GOT3 (cell line): ENCODE measurements around the gene DAPL1.

ENCODE experiments used
- DNase-seq: peaks from one replicate; lab custom pipeline; 2025; ENCODE audit warnings: mixed read lengths; lab: John Stamatoyannopoulos, UW

Gene DAPL1, protein sequence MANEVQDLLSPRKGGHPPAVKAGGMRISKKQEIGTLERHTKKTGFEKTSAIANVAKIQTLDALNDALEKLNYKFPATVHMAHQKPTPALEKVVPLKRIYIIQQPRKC

DNA sequence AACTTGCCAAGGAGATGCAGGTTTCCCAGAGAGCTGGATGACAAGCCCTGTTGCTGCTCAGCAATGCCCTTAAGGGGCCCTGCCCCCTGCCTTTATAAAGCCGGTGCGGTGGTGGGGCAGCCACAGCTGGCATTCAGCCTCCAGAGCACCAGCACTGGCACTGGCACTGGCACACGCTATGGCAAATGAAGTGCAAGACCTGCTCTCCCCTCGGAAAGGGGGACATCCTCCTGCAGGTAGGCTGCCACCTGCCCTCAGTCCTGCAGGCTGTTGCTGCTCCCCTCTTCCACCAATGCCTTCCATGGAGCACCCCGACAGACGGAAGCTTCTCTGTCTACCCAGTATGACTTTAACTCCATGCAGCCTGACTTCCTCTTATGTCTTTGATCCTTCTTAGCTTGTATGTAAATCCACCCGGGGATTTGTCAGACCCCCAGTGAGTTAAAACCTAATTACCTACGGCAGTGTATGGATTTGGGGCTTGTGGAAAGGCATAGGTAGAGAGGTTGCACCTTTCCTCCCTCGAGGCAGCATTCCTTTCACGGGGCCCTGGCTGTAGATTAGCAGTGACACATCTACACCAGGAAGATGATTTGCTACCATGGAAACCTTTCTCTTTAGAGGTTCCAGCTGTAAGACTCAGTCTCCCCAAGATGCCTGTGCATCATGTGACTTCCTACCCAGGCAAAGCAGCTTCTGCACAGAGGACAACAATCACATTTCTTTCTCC, at the start of gene DAPL1:
TSS of gene DAPL1 (plus strand) at position 123 of the 730 bp plus-strand sequence. CDS start at position 179, 56 bp downstream.
- DNase-seq: no peak

DNA sequence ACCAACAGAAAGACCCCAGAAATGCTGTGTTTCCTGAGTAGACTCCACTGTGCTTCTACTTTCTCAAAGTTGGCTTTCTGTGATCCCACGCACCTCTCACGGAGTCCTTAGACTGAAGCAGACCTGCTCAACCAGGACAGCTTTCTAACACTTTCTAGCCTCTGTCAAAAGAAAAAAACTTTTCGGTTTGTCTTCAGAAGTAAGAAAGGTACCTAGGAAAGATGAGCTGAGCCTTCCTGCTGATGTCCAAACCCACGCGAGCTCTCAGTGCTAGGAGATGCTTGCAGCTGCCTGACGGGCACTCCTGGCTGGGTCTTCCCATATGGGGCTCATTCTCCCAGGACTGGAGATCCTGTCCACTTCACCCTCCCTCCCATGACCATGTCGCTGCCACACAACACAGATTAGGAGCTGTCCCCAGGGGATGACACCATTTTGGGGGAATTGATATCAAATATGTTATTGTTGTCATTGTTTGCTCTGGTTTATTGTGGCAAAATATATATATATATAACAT, 49.2 kb upstream of the DAPL1 start:
- no peak for DNase-seq

DNA sequence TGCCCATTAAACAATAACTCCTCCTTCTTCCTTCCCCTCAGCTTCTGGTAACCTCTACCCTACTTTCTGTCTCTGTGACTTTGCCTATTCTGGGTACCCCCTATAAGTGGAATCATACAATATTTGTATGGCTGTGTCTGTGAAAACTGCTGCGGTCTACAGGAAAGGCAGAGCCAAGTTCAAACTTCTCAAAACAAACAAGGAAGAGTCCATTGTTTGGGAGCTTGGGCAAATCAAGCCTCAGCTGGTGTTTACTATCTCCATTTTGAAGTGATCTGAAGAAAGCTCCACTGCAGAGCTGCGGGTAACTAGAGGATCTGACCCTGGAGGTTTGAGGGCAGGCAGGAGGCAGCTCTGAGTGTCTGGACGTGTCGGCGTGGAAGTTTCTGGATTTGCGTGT, 48.6 kb upstream of the DAPL1 start:
- no peak for DNase-seq

DNA sequence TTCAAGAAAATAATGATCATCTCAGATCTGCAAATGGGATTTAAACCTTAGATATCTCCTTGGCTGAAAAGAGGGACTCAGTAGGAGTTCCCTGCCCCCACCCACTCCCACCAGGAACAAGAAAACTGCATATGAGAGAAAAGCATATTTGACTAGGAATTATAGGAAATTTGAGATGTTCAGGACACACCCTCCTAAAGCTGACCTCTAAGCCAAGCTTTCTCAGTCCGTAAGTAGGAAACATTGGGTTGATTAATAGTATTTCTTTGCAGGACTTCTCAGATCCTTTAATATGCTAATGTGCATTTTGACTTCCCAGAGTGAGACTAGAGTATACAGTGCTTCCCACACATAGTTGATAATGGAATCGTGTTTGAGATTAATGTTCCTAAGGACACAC, 47.8 kb upstream of the DAPL1 start:
- DNase-seq: no peak

DNA sequence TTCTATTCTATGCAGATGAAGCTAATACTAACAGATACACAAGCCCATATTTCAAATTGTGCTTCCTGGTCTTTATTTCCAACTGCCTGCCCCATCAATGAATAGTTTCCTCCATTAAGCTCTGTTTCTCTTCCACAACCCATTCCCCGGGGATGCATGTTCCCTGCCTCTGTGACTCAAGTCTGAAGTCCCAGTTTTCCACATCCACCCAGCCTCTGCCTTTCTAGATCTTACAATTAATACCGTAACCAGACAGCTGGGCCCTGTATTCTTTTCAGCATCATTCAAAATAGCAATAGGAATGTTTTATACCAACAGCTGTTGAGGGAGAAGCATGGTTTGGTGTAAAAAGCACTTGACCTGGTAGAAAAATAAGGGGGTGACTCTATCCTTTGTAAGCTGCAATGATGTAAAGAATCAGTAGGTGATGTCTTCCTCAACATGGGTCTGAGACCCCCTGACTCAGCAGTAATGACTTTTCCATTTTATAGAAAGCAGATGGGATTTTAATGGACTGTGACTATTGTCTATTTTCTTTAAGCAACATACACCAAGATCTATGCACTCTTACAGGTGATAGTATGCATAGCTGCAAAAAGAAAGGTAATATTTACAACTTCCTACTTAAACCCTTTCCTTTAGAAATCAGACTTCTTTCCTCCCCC, 46.1 kb upstream of the DAPL1 start:
- DNase-seq: no peak

DNA sequence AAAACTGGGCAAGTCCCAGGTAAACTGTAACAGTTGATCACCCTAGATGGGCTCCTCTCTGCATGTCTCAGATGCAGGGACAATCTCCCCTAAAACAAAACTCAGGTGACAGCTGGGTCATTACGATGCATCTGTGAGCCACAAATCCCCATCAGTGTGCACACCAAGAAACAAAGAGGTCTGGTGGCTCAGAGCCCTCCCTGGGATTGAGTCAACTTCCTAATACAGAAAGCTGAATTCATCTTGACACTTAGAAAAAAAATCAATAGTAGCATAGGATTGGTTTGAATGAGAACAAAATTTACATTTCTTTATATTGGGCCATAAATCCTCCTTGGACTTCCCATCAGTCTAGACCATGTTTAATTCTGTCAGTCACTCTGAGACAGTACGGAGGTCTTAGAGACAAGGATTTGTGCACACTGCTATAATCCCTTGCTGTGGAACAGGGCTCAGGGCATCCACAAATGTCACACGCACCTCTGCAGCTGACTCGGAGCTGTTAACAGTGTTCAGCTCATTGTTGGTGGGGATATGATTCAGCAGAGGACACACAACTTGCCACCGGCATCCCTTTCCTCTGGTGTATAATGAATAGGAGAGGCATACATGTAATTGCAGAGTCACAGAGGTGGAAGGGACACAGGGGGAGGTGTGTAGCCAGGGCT, 44.5 kb upstream of the DAPL1 start:
- DNase-seq: no peak

DNA sequence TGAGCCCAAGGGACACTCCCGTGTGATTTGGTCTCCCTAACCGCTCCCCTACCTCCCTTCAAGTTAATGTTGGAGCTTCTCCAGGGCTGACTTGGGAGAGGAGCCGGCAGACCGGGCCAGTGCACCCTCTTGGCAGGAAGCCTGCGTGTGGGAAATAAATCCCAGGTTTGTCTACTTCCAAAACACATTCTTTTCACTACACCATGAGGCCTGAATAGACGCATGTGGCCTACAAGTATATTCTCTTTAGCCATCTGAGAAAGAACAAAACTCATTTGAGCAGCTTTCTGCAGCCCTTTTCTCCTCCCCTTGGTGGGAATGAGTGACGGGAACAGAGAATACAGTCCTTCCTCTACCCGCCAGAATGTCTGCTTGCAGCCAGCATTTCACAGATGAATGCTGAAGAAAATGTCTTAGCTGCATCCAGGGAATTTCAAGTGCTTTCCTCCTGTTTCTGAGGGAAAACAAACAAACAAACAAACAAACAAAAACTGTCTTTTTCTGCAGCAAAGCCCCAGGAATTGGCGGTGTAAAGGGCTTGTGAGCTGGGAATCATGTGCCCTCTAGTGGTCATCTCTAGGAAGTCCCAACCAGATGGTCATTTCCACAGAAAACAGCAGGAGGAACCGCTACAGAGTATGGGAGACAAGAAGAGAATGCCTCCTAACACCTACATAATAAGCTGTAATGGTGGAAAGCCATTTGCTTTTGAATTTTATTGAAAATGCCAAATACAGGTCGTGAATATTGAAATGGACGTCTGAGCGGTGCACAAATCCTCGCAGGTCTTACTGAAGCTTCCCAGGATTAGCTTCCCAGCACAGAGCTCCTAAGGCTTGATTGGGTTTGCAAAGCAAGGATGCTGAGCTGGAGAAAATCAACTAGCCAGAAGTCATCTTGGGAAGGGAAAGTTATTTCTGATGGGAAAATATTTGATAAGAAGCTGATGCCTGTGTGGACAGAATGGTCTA, 41.2 kb upstream of the DAPL1 start:
- DNase-seq: no peak

DNA sequence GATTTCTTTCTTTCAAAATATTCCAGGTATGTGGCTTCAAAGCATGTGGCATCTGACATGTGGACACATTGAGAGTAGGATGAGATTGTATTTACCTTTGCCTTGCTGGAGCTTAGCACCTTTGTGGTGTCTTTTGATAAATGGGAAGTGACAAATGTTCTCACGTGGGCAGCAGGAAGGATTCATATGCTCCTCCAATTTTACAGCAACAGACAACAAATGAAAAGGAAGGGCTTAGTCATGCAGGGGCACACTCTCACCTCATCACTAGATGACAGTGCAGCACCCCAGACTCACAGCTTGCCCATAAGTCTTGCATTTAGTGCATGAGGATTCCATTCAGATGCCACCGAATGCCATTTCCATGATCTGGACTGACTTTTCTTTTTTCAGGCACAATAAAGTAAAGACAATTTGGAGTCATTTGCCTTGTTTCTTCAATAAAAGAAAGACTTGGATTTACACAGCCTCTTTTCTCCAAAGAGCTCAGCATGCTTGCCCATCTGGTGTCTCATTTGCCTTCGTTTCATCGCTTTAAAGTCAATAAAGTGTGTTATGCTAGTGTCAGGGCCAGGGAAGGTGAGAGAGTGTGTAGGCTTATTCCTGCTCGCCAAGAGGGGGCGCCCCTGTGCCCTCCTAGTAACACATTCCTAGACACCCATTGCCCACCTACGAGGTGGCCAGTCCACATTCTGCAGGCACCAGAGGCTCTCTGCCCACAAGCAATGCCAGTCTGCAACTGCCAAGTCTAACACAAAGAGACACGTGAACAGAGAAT, 39.6 kb upstream of the DAPL1 start:
- no peak for DNase-seq

DNA sequence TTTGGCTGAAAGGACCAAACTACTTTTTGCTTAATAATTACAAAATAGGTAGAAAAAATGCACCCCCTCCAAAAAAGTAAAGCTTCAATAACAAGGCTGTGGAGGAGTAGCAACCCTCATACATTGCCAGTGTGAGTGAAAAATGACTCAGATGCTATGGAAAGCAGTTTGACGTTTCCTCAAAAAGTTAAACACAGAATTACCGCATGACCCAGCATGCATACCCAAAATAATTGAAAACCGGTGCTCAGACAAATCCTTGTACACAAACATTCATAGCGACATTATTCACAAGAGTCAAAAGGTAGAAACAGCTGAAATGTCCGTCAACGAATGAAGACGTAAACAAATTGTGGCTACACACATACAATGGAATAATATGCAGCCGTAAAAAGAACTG, 38.8 kb upstream of the DAPL1 start:
- no peak for DNase-seq

DNA sequence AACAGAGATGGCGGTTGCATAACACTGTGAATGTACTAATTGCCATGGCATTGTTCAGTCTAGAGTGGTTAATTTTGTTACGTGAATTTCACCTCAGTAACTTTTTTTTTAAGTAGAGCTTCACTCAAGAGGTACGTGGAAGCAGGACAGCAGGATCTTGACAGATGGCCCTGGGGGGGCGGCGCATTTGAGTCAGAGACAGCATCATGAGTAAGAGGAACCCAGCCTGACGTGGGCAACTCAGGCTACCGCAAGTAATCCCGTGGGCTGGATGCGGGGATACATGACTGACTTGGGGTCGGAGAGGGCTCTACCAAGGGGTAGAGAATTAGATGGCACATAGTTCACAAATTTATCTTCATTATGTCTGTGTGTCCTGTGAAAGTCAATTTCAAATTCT, 38.1 kb upstream of the DAPL1 start:
- DNase-seq: no peak

DNA sequence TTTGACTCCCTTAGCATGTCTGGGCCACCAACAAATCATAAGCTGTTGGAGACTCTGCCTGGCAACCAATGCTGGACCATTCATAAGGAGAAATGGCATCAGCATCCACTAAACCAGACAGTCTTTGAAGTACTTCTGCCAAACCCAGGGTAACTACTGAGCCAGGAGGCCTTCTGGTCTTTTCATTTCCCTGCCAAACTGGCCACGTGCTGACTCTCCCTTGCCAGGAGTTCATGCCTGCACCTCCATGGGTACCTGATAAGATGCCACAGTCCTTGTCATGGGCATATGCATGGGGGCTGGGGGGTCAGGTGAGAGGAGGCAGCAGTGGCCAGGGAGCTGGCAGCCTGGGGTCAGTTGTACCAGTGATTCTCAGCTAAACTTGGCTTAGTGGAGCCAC, 34.2 kb upstream of the DAPL1 start:
- no peak for DNase-seq

DNA sequence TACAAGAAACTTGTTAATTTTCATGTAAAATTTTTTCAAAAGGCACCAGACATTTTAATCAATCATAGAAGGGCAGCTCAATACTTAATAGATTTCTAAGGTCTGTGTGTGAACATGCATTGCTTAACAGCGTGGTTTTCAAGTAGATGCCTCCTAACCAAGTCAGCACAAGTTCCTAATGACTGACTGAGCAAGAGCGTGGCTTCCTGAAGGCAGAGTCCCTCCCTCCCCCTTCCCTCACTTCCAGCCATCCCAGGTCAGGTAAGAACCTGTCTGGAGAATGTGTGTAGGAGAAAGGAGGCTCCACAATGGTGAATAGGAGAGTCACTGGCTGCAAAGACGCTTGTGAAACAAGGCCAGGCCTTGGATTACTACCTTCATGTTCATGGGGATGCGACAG, 33.5 kb upstream of the DAPL1 start:
- DNase-seq: no peak

DNA sequence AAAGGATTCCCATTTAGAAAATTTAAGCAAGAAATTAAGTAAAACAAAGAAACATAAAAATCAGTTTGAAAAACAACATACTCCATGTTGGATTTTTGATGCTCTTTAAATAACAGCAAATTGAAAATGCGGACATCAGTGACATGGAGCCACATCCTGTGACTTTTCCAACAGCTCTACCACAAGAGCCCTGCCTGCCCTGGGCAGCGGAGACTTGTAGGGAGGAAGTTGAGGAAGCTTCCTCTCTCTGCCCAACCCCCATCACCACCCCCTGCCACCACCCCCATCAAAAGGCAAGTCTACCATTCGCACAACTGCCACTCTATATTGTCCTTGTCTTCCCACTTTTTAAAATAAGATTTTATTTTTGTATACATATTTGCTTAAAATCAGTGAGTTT, 32.8 kb upstream of the DAPL1 start:
- DNase-seq: no peak

DNA sequence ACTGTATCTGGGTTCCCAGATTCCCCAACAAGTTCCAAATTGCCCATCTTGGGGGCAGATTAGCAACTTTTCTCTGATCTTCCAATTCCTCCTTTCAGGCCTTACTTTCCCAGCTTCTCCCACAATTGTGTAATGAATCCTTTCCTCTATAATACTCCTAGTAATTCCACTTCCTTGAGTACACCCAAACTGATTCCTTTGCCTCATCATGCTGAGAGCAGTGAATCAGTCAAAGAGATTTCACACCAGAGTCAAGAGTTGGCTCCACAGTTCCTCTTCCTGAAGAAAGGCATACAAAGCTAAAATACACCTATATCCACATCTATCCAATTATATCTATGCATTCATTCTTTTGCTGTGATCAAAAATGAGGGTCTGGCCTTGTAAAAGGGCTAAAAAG, 28.6 kb upstream of the DAPL1 start:
- DNase-seq: no peak

DNA sequence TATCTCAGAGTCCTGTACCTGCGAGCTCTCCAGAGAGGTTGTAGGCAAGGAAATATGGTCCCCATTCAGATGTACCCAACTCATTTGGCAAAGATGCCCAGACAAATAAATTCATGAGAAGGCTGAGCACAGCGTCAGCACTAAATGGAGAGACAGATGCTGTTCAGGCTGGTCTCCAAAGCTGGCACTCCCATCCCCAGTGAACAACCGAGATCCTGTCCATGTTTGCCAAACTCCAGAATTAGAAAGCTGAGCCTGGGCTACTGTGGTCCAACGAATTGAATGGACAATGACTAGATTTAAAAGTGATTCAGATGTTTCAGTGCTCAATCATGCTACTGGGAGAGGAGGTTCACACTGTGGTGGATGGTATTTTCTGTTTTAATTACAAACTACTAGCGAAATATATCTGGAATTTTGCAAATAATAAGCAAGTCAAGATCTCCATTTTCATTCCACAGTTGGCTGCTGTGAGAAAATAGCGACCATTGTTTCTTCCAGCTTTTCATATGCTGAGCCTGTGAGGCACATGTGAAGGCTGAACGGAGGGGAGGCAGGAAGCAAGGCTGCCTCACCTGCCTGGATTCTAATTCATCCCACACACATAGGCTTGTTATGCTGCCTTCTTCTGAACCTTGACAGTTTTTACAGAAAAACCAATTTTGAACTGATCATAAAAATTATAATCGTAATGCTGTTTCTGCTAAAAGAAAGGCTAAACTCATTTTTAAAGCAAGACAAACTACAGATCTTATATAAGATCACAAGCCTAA, 22.6 kb upstream of the DAPL1 start:
- DNase-seq: no peak

DNA sequence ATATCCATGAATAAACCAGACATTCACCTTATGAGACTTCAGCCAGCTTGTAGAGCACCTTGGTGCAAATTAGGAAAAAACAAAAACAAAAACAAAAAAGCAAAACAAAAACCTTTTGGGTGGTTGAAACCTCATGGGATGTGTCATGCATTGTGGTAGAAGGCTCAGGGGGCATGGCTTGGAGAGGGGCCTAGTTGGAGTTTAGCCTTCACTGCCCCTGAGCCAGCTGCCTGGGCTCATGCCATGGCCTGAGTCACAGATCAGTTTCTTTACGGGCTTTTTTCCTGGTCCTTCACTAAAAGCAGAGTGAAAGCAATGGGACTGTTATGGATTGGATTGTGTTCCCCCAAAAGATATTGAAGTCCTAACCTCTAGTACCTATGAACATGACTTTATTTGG, 22.0 kb upstream of the DAPL1 start:
- no peak for DNase-seq

DNA sequence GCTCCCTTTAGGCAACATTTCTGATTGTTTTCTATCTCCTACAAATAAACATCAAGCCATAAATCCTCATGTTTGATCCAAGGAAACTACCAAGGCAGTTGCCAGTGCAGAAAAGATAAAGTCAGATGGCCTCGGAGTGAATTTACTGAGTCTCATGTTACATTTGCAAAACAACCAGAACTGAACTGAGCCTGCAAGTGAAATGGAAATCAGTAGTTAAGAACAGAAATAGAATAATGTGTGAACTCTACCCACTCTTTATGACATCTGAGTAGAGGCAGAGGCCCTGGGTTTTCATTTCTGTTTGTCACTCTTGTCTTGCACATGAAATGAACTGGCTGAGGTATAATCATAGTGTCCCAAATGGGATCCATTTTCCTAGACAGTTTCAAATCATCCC, 20.4 kb upstream of the DAPL1 start:
- DNase-seq: no peak

DNA sequence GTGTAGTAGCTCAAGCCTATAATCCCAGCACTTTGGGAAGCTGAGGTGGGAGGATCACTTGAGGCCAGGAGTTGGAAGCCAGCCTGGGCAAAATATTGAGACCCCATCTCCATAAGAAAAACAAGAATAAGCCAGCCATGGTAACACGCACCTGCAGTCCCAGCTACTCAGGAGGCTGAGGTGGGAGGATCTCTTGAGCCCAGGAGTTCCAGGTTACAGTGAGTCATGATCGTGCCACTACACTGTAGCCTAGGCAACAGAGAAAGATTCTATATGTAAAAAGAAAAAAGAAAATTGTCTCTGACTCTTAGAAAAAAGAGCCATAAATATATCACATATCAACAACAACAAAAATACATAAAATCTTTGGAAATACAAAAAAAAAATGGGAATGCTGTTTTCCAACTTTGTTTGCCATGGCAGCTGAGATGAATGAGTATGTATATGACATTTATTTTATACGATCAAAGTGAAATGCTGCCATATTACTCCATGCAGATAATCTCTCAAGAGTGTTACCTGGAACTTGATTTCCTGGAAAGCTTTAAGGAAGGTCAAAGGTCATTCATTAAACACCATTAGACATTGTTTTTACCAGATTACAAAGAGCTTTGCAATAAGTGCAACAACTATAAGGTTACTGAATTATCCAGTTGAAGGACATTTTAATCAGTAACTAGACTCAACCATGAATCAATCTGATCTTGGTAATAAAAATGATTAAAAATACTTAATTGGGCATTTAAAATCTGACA, 19.7 kb upstream of the DAPL1 start:
- DNase-seq: no peak

DNA sequence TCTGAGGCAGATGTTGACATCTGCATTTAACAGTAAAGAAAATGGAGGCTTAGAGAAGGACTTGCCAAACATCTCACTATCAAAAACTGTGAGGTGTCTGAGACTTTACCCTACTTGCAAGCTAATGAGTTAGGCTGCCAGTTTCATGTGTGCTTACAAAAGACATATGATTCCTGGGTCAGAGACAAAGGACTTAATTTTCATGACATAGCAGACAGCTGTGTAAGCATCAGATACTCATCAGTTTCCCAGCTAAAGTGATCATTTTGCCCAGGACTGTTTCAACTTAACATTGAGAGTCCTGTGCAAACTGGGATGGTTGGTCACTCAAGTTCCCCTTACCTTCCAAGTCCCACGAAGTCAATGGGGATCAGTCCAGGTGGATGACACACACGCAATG, 18.9 kb upstream of the DAPL1 start:
- DNase-seq: no peak
